ENCODE data around the gene C2CD2. TPM values are rescaled to one million over a fixed set of nuclear protein-coding genes. Genes with fewer than 3 reads are reported as not detected.

Gene C2CD2
- total and polyA plus RNA-seq, 2 of the 4 experiments (the other 2 are of a cell fraction): 15.6 to 25.3 TPM

GRCh38 chr21:41846536-41846935, 107.3 kb downstream of the C2CD2 start:
- Histone ChIP-seq H3K9me3 (ENCODE audit: control insufficient read depth, insufficient read depth, low read length) (no peaks in the 10 kb centered on the region), H2BK20ac (ENCODE audit: low read depth, low read length) (no peak overlapping the region), H2AK5ac (ENCODE audit: low read depth, low read length) (no peak overlapping the region), H3K4me1 (ENCODE audit: control insufficient read depth, insufficient read depth, low read length) (no peaks in the 10 kb centered on the region), H4K20me1 (ENCODE audit: insufficient read depth, low read length) (no peaks in the 10 kb centered on the region; the same call in 1 of the 2 replicates), H3K36me3 (ENCODE audit: control insufficient read depth, insufficient read depth, low read length) (peaks cover 4% of the 10 kb centered on the region; the same call in 1 of the 2 replicates), H3K18ac (ENCODE audit: low read depth, low read length) (no peak overlapping the region), H3K4me3 (ENCODE audit: insufficient read depth, low read depth, low read length) (no peak overlapping the region), H3K9ac (ENCODE audit: low read depth, low read length) (no peak overlapping the region), H2BK5ac (ENCODE audit: low read depth, low read length, poor library complexity, severe bottlenecking) (no peak overlapping the region), H2AK9ac (replicated peaks; ENCODE audit: low read depth, low read length, poor library complexity) (peak overlapping the region; percentile 40), H4K8ac (ENCODE audit: low read depth in 2 of 2, low read length in 2 of 2) (no peak overlapping the region), H2AFZ (replicated peaks; ENCODE audit: low read length, poor library complexity) (no peak overlapping the region), H3K79me1 (ENCODE audit: low read depth in 1 of 2, low read length in 2 of 2) (0 out of 4 replicates have a peak, but pooled peaks cover 0 to 4% of the 10 kb centered on the region in 2 experiments), H4K91ac (ENCODE audit: insufficient read depth, low read depth, low read length) (no peak overlapping the region), H3K4ac (ENCODE audit: low read depth, low read length) (no peak overlapping the region), H3K23ac (ENCODE audit: low read depth, low read length) (no peak overlapping the region), H3K4me2 (ENCODE audit: low read depth, low read length) (no peak overlapping the region), H4K5ac (ENCODE audit: low read depth, low read length) (no peak overlapping the region), H3K56ac (ENCODE audit: extremely low read depth, insufficient read depth, low read length) (no peak overlapping the region), H3K27me3 (ENCODE audit: control insufficient read depth, insufficient read depth, low read length) (no peaks in the 10 kb centered on the region), H2BK15ac (ENCODE audit: low read depth, low read length) (no peak overlapping the region), H2BK120ac (ENCODE audit: low read depth, low read length) (no peak overlapping the region), H3K9me1 (ENCODE audit: insufficient read depth, low read length) (peaks cover 3% of the 10 kb centered on the region; the same call in 1 of the 2 replicates), H3K14ac (replicated peaks; ENCODE audit: low read depth, low read length) (no peak overlapping the region), H3K27ac (ENCODE audit: insufficient read depth, low read length) (no peak overlapping the region)
- WGBS, 2 experiments (ENCODE audit: extremely low coverage in 2 of 2, insufficient read length in 1 of 2): no CpG with 5 or more reads among the region's 7 CpGs
- DNase-seq (no peak), ATAC-seq (ENCODE audit: low read depth) (no peak)
- dilution Hi-C loops (cut with HindIII; ENCODE audit: low sequenced_read_pairs, unreplicated experiment): no loop called here
- BruUV-seq (replicated peaks): no TSS peak
- CTCF ChIA-PET: no interaction called here
- POLR2A ChIA-PET (ENCODE audit: unreplicated experiment): no interaction called here
- in situ Hi-C loops (cut with MboI; ENCODE audit: low sequenced_read_pairs): no loop called here
- TF ChIP-seq MAFK (IDR thresholded peaks at IDR 0.05; ENCODE audit: low read depth, low read length): no peak
- no peak for TF ChIP-seq BHLHE40 (IDR thresholded peaks at IDR 0.05; ENCODE audit: low read depth, low read length)
- no peak for TF ChIP-seq MAZ (IDR thresholded peaks at IDR 0.05; ENCODE audit: borderline replicate concordance, low read depth, low read length)
- no peak for TF ChIP-seq ELK1 (IDR thresholded peaks at IDR 0.05; ENCODE audit: borderline replicate concordance, low read depth, low read length)
- no peak for TF ChIP-seq CEBPB (IDR thresholded peaks at IDR 0.05; ENCODE audit: low read depth, low read length)
- no peak for TF ChIP-seq NFE2L2 (IDR thresholded peaks at IDR 0.05; ENCODE audit: low read depth, low read length)
- no peak for TF ChIP-seq FOS (IDR thresholded peaks at IDR 0.05; ENCODE audit: low read depth, low read length)
- TF ChIP-seq CHD1 (IDR thresholded peaks at IDR 0.05; ENCODE audit: low read depth, low read length): no peak
- TF ChIP-seq RAD21 (IDR thresholded peaks at IDR 0.05; ENCODE audit: low read length): no peak
- no peak for TF ChIP-seq RCOR1 (IDR thresholded peaks at IDR 0.05; ENCODE audit: insufficient replicate concordance, low read length)
- no peak for TF ChIP-seq USF2 (IDR thresholded peaks at IDR 0.05; ENCODE audit: low read depth, low read length)
- no peak for TF ChIP-seq SMC3 (IDR thresholded peaks at IDR 0.05; ENCODE audit: low read depth, low read length)
- TF ChIP-seq RFX5 (IDR thresholded peaks at IDR 0.05; ENCODE audit: low read depth, low read length): no peak
- TF ChIP-seq POLR2A (IDR thresholded peaks at IDR 0.05; ENCODE audit: low read depth, low read length): no peak
- no peak for TF ChIP-seq CTCF (conservative IDR thresholded peaks at IDR 0.05; ENCODE audit: low read depth, low read length)
- no peak for TF ChIP-seq MXI1 (IDR thresholded peaks at IDR 0.05; ENCODE audit: borderline replicate concordance, low read depth, low read length)
- intact Hi-C loops (cut with micrococcal nuclease): no loop called here
